GM18873 (cell line): ENCODE results near the gene DEFB112.

Experiments used
- ATAC-seq: cut with Tn5 transposase; IDR thresholded peaks from one replicate; pipeline ENCODE4 v1.9.1; 2021; ENCODE audit warnings: mild to moderate bottlenecking, moderate library complexity, moderate number of reproducible peaks; ENCODE audit not compliant: unreplicated experiment, low FRiP score

The DEFB112 gene

GRCh38 chr6:50049829-50050228 is at the start of gene DEFB112:
Gene DEFB112, minus strand, starts transcription at chr6:50049929. Its CDS starts 60 bp downstream, at chr6:50049869.
- ATAC-seq = no peak

- no peak for ATAC-seq
These were observed 48.9 kb upstream of the DEFB112 start for GRCh38 chr6:50098641-50098993.

- no peak for ATAC-seq
These were observed 48.4 kb upstream of the DEFB112 start for GRCh38 chr6:50097966-50098640.

- ATAC-seq = no peak
These were observed 46.6 kb upstream of the DEFB112 start for GRCh38 chr6:50096296-50096695.

- ATAC-seq = no peak
These were observed 44.2 kb upstream of the DEFB112 start for GRCh38 chr6:50093938-50094272.

GRCh38 chr6:50093116-50093937 is 43.6 kb upstream of the DEFB112 start:
- no peak for ATAC-seq

- ATAC-seq = no peak
These were observed 41.9 kb upstream of the DEFB112 start for GRCh38 chr6:50091641-50092040.

- ATAC-seq = no peak
These were observed 40.2 kb upstream of the DEFB112 start for GRCh38 chr6:50089911-50090310.

GRCh38 chr6:50087231-50087954 is 37.7 kb upstream of the DEFB112 start:
- ATAC-seq = no peak

GRCh38 chr6:50077385-50077784 is 27.7 kb upstream of the DEFB112 start:
- ATAC-seq = no peak

GRCh38 chr6:50076431-50076830 is 26.7 kb upstream of the DEFB112 start:
- no peak for ATAC-seq

- no peak for ATAC-seq
These were observed 22.2 kb upstream of the DEFB112 start for GRCh38 chr6:50071921-50072320.

GRCh38 chr6:50070101-50070500 is 20.4 kb upstream of the DEFB112 start:
- ATAC-seq = no peak

- no peak for ATAC-seq
These were observed 12.3 kb upstream of the DEFB112 start for GRCh38 chr6:50062051-50062450.

GRCh38 chr6:50056242-50056641 is 6.5 kb upstream of the DEFB112 start:
- no peak for ATAC-seq

- ATAC-seq = no peak
These were observed 2.7 kb downstream of the DEFB112 start for GRCh38 chr6:50047026-50047425.

GRCh38 chr6:50030777-50031562 is 18.8 kb downstream of the DEFB112 start:
- ATAC-seq = no peak

- ATAC-seq = no peak
These were observed 19.4 kb downstream of the DEFB112 start for GRCh38 chr6:50030350-50030749.

GRCh38 chr6:50025258-50025657 is 24.5 kb downstream of the DEFB112 start:
- ATAC-seq = no peak

GRCh38 chr6:50021894-50022293 is 27.8 kb downstream of the DEFB112 start, which contains the start of gene DEFB110:
Gene DEFB110, minus strand, starts transcription at chr6:50021994. Its CDS starts 59 bp downstream, at chr6:50021935.
- ATAC-seq = no peak

- ATAC-seq = no peak
These were observed 41.9 kb downstream of the DEFB112 start for GRCh38 chr6:50007819-50008218.
